Activated CD8-positive, alpha-beta memory T cell treated with anti-CD3 and anti-CD28 coated beads for 1 hour (primary cell): ENCODE results near the gene PRSS57.
"Not testable (repeated sequence)": the region's sequence is repeated elsewhere in the genome, so short reads cannot be mapped to it uniquely, and the experiment has no call there.

Experiments used
- DNase-seq, 2 donors: peaks; one replicate each; pipeline ENCODE4 v3.0.0-alpha.2; 2020; ENCODE audit warnings: low read depth in 1 of 2; ENCODE audit errors: extremely low read depth in 1 of 2

Gene PRSS57

GRCh38 chr19:695352-695949 is at the start of gene PRSS57:
PRSS57 (minus strand) TSS chr19:695452; CDS start chr19:695430, 22 bp downstream.
- DNase-seq: no peak

GRCh38 chr19:743168-743687 is 48.0 kb upstream of the PRSS57 start:
- no peak for DNase-seq

GRCh38 chr19:742540-743075 is 47.4 kb upstream of the PRSS57 start:
- DNase-seq: no peak

- DNase-seq: no peak
Measured at GRCh38 chr19:741506-742131, 46.4 kb upstream of the PRSS57 start.

GRCh38 chr19:740816-741505 is 45.7 kb upstream of the PRSS57 start:
- not testable (repeated sequence) for DNase-seq

- DNase-seq: no peak
Measured at GRCh38 chr19:739998-740715, 44.9 kb upstream of the PRSS57 start.

GRCh38 chr19:738509-739128 is 43.4 kb upstream of the PRSS57 start:
- no peak for DNase-seq

GRCh38 chr19:737591-738093 is 42.4 kb upstream of the PRSS57 start:
- DNase-seq: peak; percentile 18 to 49

GRCh38 chr19:736125-736524 is 40.9 kb upstream of the PRSS57 start:
- DNase-seq: no peak

GRCh38 chr19:734716-735115 is 39.5 kb upstream of the PRSS57 start:
- no peak for DNase-seq

- no peak for DNase-seq
Measured at GRCh38 chr19:732148-733069, 37.2 kb upstream of the PRSS57 start.

- DNase-seq: no peak
Measured at GRCh38 chr19:731000-731399, 35.7 kb upstream of the PRSS57 start.

- DNase-seq: no peak
Measured at GRCh38 chr19:729965-730668, 34.9 kb upstream of the PRSS57 start.

GRCh38 chr19:729564-729963 is 34.3 kb upstream of the PRSS57 start:
- not testable (repeated sequence) for DNase-seq

- no peak for DNase-seq
Measured at GRCh38 chr19:728011-728410, 32.8 kb upstream of the PRSS57 start.

- no peak for DNase-seq
Measured at GRCh38 chr19:726993-727956, 32.0 kb upstream of the PRSS57 start.

- no peak for DNase-seq
Measured at GRCh38 chr19:725461-726089, 30.3 kb upstream of the PRSS57 start.
